Activated naive CD4-positive, alpha-beta T cell treated with anti-CD3 and anti-CD28 coated beads, Interleukin-2, amount 10 ng/mL, durations not matched to agents 7 days and 5 days (primary cell): ENCODE data around the gene ASCL3.
A peak's percentile ranks its signal among the peaks of the same experiment; 100 is the strongest.
"Not testable (repeated sequence)": the region's sequence is repeated elsewhere in the genome, so short reads cannot be mapped to it uniquely, and the experiment has no call there.

Experiments
- CTCF ChIA-PET: fragments of 350-600 bp; sonication (Branson Sonifier 250); formaldehyde crosslinking; loops from one replicate; lab custom pipeline; 2021; ENCODE audit warnings: antibody characterized with exemption; lab: Charles Lee
- DNase-seq: peaks from one replicate; pipeline ENCODE4 v3.0.0-alpha.2; 2020
- H3K27ac Mint-ChIP-seq: one replicate; pipeline ENCODE4 v1.8.0; 2021; ENCODE audit warnings: mild to moderate bottlenecking, moderate library complexity, mixed read lengths
- H3K27me3 Mint-ChIP-seq: one replicate; pipeline ENCODE4 v1.8.0; 2021; ENCODE audit warnings: mild to moderate bottlenecking, mixed read lengths
- H3K36me3 Mint-ChIP-seq: one replicate; pipeline ENCODE4 v1.8.0; 2021; ENCODE audit warnings: mixed read lengths
- H3K4me1 Mint-ChIP-seq: one replicate; pipeline ENCODE4 v1.8.0; 2021; ENCODE audit warnings: mixed read lengths
- H3K4me3 Mint-ChIP-seq: one replicate; pipeline ENCODE4 v1.8.0; 2021; ENCODE audit warnings: mild to moderate bottlenecking, moderate library complexity, mixed read lengths
- H3K9me3 Mint-ChIP-seq: one replicate; pipeline ENCODE4 v1.8.0; 2021; ENCODE audit warnings: mixed read lengths

The ASCL3 gene

DNA sequence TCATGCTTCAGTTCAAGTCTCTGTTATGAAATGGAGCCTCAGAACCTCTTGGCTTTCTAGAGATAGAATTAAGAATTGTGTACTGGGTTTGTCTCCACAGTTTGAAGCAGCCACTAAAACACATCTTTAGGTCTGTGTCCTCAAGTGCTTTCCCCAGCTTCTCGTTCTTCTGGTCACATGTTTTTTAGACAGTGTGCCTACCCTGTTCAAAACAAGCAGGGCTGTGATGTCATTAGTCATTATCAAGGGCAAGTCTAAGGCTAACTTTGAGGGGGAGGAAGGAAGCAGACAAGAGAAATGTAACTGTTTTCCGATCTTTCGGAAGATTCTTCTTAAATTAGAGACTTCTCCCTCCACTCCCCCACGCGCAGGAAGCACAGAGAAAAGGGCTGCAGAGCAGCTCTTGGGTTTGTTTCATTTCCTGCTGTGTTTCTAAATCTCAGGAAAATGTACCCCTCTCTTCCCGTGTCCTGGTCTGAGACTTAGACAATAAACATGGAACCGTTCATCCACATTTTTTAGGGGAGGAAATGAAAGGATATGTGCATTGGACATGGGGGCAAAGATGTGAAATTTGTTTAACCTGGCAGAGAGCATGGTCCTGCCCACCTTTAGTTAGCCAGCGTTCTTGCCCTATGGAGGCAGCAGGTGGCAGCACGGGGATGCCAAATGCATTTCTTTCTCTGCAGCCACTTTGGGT, 28.7 kb downstream of the ASCL3 start:
- Mint-ChIP-seq H3K9me3 (no peaks in the 10 kb centered on the region), H3K27me3 (peaks cover 13% of the 10 kb centered on the region), H3K4me1 (peaks cover 51% of the 10 kb centered on the region), H3K36me3 (peaks cover 24% of the 10 kb centered on the region), H3K27ac (peak overlapping the region; percentile 90), H3K4me3 (peak overlapping the region; percentile 56)
- peak; percentile 66 for DNase-seq
- CTCF ChIA-PET: interaction anchor here (0.8 to 3.8 kb wide), 20 partner anchors 13 to 593 kb away, joined by 3 to 65 read pairs (median 4); partner anchors contain the start of genes TMEM9B and ZNF143

DNA sequence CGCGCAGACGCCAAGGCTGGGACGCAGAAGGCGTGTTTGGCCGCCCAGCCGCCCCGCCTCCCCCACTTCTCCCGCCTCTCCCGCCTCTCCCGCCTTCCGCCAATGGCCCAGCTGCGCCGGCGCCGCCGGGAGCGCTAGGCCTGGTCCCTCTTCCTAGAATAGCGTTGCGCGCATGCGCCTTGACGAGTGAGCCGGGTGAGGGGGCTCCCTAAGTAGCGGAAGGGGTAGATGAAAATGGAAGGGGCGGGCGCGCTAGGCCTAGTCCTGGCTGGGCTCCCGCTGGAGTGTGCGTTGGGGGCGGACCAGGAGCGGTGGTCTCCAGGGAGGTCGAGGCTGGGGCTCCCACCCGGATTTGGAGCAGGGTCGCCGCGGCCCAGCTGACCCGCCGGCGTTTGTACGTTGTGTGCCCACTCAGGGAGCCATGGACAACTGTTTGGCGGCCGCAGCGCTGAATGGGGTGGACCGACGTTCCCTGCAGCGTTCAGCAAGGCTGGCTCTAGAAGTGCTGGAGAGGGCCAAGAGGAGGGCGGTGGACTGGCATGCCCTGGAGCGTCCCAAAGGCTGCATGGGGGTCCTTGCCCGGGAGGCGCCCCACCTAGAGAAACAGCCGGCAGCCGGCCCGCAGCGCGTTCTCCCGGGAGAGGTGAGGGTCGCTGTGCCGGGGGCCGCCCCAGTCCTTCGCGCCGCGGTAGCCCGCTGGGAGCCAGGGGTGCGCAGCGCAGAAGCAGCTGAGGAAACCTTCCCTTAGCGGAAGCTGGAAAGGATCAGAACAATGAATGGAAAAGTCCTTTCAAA, 31.6 kb downstream of the ASCL3 start, which contains the start of gene AKIP1:
AKIP1 (plus strand) TSS at position 161 of the 795 bp plus-strand sequence; CDS start at position 422, 261 bp downstream.
- H3K27ac Mint-ChIP-seq: peak within 1 kb of the TSS; percentile 85
- CTCF ChIA-PET: interaction anchor here (1.0 to 1.9 kb wide), 2 partner anchors 48 to 98 kb away, joined by 3 to 8 read pairs; no protein-coding TSS in a partner anchor
- H3K36me3 Mint-ChIP-seq: peaks cover 5% of the 10 kb centered on the region
- H3K9me3 Mint-ChIP-seq: no peaks in the 10 kb centered on the region
- peaks cover 48% of the 10 kb centered on the region for H3K4me1 Mint-ChIP-seq
- H3K4me3 Mint-ChIP-seq: peak within 1 kb of the TSS; percentile 93
- DNase-seq: peak; percentile 89
- peaks cover 20% of the 10 kb centered on the region for H3K27me3 Mint-ChIP-seq

DNA sequence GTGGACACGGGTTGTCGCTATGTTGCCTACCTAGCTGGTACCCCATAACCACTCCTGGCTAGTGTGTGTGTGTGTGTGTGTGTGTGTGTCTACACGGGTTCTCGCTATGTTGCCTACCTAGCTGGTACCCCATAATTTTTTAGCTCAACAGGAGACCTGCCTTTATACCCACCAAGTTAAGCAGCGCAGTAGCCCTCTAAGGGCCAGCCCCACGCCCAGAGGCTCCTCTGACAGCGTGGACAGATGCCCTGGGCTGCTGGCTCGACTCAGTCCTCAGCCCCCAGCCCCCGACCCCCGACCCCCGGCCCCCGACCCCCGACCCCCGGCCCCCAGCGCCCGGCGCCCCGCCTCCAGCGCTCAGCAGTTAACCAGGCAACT, 32.2 kb downstream of the ASCL3 start:
- DNase-seq: no peak
- Mint-ChIP-seq H3K36me3 (peaks cover 2% of the 10 kb centered on the region), H3K4me1 (peaks cover 48% of the 10 kb centered on the region), H3K27me3 (peaks cover 20% of the 10 kb centered on the region), H3K4me3 (peak overlapping the region; percentile 93), H3K9me3 (no peaks in the 10 kb centered on the region), H3K27ac (no peak overlapping the region)
- CTCF ChIA-PET: no interaction called here

DNA sequence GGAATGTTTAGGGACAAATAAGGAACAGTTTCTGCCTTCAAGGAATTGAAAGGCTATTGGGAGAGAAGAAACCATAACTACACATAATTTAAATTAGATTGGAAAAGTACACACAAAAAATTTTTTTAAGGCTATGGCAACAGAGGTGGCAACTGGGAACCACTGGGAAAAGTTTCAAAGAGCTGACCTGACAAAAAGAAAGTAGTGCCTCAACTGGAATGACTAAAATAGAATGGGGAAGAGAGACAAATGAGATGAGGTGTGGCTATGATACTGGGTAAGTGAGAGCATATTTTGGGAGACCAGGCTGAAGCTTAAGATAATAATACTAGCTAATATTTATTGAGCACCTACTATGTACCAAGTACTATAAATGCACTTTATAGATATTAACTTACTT, 34.7 kb downstream of the ASCL3 start:
- Mint-ChIP-seq H3K27me3 (peaks cover 25% of the 10 kb centered on the region), H3K4me1 (peaks cover 27% of the 10 kb centered on the region), H3K36me3 (peaks cover 2% of the 10 kb centered on the region), H3K27ac (no peak overlapping the region), H3K4me3 (no peak overlapping the region), H3K9me3 (no peaks in the 10 kb centered on the region)
- no peak for DNase-seq
- CTCF ChIA-PET: interaction anchor here (0.8 kb wide), 1 partner anchor 230 kb away, joined by 3 read pairs; no protein-coding TSS in a partner anchor

DNA sequence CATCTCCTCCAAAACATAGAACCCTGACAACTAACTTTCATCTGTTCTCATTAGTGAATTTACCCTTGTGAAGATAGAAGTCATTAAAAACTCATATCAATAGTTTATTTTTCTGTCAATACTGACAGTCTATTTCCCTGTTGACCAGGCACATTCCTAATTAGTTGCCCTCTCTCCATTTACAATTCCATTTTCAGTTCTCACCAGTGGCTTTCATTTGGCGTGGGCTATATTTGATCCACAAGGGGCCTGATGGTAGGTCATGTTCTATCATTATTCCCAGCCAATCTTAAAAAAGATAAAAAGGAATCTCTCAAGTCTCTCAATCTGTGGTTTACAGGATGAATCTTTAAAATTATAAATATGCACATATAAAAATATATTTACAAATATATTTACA, 35.7 kb downstream of the ASCL3 start:
- no peak for DNase-seq
- H3K27me3 Mint-ChIP-seq: peaks cover 25% of the 10 kb centered on the region
- H3K4me3 Mint-ChIP-seq: no peak overlapping the region
- H3K4me1 Mint-ChIP-seq: peaks cover 22% of the 10 kb centered on the region
- CTCF ChIA-PET: no interaction called here
- H3K9me3 Mint-ChIP-seq: no peaks in the 10 kb centered on the region
- no peak overlapping the region for H3K27ac Mint-ChIP-seq
- no peaks in the 10 kb centered on the region for H3K36me3 Mint-ChIP-seq

DNA sequence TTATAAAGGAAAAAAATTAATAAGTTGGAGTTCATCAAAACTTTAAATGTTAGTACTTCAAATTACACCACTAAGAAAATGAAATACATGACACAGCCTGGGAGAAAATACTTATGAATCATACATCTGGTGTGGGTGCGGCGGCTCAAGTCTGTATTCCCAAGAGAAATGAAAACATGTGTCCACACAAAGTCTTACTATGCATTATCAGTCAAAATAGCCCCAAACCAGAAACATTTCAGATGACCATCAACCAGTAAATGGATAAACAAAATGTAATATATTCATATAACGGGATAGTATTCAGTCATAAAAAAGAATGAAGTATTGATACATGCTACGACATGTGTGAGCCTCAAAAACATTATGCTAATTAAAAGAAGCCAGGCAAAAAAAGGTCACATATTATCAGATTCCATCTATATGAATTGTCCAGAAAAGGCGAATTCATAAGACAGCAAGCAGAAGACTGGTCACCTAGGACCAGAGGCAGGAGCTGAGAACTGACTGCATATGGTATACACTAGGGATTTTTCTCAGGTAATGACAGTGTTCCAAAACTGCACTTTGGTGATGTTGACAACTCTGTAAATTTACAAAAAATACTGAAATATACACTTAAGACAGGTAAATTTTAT, 37.2 kb downstream of the ASCL3 start:
- H3K36me3 Mint-ChIP-seq: no peaks in the 10 kb centered on the region
- H3K27ac Mint-ChIP-seq: no peak overlapping the region
- H3K4me1 Mint-ChIP-seq: peaks cover 21% of the 10 kb centered on the region
- no peak for DNase-seq
- H3K4me3 Mint-ChIP-seq: no peak overlapping the region
- CTCF ChIA-PET: no interaction called here
- H3K9me3 Mint-ChIP-seq: peaks cover 5% of the 10 kb centered on the region
- peaks cover 25% of the 10 kb centered on the region for H3K27me3 Mint-ChIP-seq

DNA sequence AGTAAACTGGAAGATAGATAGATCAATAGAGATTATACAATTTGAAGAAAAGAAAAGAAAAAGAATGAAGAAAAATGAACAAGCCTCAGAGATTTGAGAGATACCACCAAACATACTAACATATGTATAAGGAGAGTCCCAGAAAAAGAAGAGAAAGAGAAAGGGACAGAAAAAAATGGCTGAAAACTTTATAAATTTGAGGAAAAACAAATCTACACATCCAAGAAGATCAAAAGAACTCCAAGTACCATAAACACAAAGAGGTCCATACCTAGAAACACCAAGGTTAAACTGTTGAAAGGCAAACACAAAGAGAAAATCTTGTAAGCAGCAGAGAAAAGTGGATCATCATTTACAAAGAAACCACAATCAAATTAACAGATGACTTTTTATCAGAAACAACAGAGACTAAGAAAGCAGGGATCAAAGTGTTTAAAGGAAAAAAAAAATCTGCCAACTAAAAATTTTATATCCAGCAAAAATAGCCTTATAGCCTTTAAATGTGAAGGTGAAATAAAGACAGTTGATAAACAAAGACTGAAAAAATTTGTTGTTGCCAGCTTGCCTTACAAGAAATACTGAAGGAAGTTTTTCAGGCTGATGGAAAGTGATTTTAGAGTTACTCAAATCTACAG, 43.6 kb downstream of the ASCL3 start:
- Mint-ChIP-seq H3K27me3 (peaks cover 6% of the 10 kb centered on the region), H3K36me3 (peaks cover 6% of the 10 kb centered on the region), H3K27ac (no peak overlapping the region), H3K9me3 (peaks cover 18% of the 10 kb centered on the region), H3K4me3 (no peak overlapping the region), H3K4me1 (no peaks in the 10 kb centered on the region)
- CTCF ChIA-PET: no interaction called here
- DNase-seq: no peak

DNA sequence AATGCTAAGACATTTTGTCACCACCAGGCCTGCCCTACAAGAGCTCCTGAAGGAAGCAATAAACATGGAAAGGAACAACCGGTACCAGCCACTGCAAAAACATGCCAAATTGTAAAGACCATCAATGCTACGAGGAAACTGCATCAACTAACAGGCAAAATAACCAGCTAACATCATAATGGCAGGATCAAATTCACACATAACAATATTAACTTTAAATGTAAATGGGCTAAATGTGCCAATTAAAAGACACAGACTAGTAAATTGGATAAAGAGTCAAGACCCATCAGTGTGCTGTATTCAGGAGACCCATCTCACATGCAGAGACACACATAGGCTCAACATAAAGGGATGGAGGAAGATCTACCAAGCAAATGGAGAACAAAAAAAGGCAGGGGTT, 51.6 kb downstream of the ASCL3 start:
- peaks cover 15% of the 10 kb centered on the region for H3K27me3 Mint-ChIP-seq
- DNase-seq, CTCF ChIA-PET, H3K9me3 Mint-ChIP-seq, H3K27ac Mint-ChIP-seq, H3K4me1 Mint-ChIP-seq, H3K4me3 Mint-ChIP-seq, H3K36me3 Mint-ChIP-seq: not testable (repeated sequence)
